Activated T-cell treated with anti-CD3 and anti-CD28 coated beads for 24 hours (primary cell): ENCODE data around the gene THOC6.

Source experiments
- DNase-seq: peaks from one replicate; pipeline ENCODE4 v3.0.0-alpha.2; 2020; ENCODE audit warnings: low read depth

Gene THOC6

GRCh38 chr16:2991566-2992261, 32.1 kb upstream of the THOC6 start:
- no peak for DNase-seq

GRCh38 chr16:2992383-2993081, 31.3 kb upstream of the THOC6 start:
- no peak for DNase-seq

- no peak for DNase-seq
Measured at GRCh38 chr16:2996298-2996697, 27.5 kb upstream of the THOC6 start.

- DNase-seq = no peak
Measured at GRCh38 chr16:2999929-3000328, 23.9 kb upstream of the THOC6 start.

- DNase-seq = no peak
Measured at GRCh38 chr16:3000540-3000939, 23.3 kb upstream of the THOC6 start.

- DNase-seq = no peak
Measured at GRCh38 chr16:3001316-3001715, 22.5 kb upstream of the THOC6 start.

- DNase-seq = peak; percentile 96
Measured at GRCh38 chr16:3003582-3004270, 20.1 kb upstream of the THOC6 start.

GRCh38 chr16:3004319-3004718, 19.5 kb upstream of the THOC6 start:
- no peak for DNase-seq

- no peak for DNase-seq
Measured at GRCh38 chr16:3004781-3005284, 19.0 kb upstream of the THOC6 start.

- no peak for DNase-seq
Measured at GRCh38 chr16:3007059-3007956, 16.5 kb upstream of the THOC6 start.

- DNase-seq = no peak
Measured at GRCh38 chr16:3007957-3008689, 15.7 kb upstream of the THOC6 start.

GRCh38 chr16:3008690-3009037, 15.2 kb upstream of the THOC6 start:
- no peak for DNase-seq

GRCh38 chr16:3009568-3010390, 14.1 kb upstream of the THOC6 start:
- DNase-seq = no peak

- no peak for DNase-seq
Measured at GRCh38 chr16:3010510-3010909, 13.3 kb upstream of the THOC6 start.

GRCh38 chr16:3012246-3012645, 11.6 kb upstream of the THOC6 start:
- DNase-seq = no peak

- DNase-seq = no peak
Measured at GRCh38 chr16:3012828-3013420, 10.9 kb upstream of the THOC6 start, which contains the start of gene CLDN9. Gene CLDN9 (plus strand): TSS chr16:3012923. CDS start chr16:3013363, 440 bp downstream.

- no peak for DNase-seq
Measured at GRCh38 chr16:3013491-3013951, 10.3 kb upstream of the THOC6 start.

- no peak for DNase-seq
Measured at GRCh38 chr16:3013998-3014690, 9.7 kb upstream of the THOC6 start.

- DNase-seq = no peak
Measured at GRCh38 chr16:3014971-3015370, 8.9 kb upstream of the THOC6 start.
